ENCODE results near the gene PLEKHH1.
"Not testable (repeated sequence)": the region's sequence is repeated elsewhere in the genome, so short reads cannot be mapped to it uniquely, and the experiment has no call there.

The PLEKHH1 gene

GRCh38 chr14:67583711-67584644, 50.9 kb downstream of the PLEKHH1 start:
- DNase-seq (ENCODE audit: low spot score): peak; percentile 54

- no peak for DNase-seq (ENCODE audit: low spot score)
Measured at GRCh38 chr14:67584978-67585377, 51.9 kb downstream of the PLEKHH1 start.

- no peak for DNase-seq (ENCODE audit: low spot score)
Measured at GRCh38 chr14:67586369-67586768, 53.3 kb downstream of the PLEKHH1 start.

- no peak for DNase-seq (ENCODE audit: low spot score)
Measured at GRCh38 chr14:67589204-67589770, 56.2 kb downstream of the PLEKHH1 start.

GRCh38 chr14:67593650-67594049, 60.6 kb downstream of the PLEKHH1 start:
- DNase-seq (ENCODE audit: low spot score): peak; percentile 67

- no peak for DNase-seq (ENCODE audit: low spot score)
Measured at GRCh38 chr14:67595392-67595791, 62.3 kb downstream of the PLEKHH1 start.

- peak; percentile 90 for DNase-seq (ENCODE audit: low spot score)
Measured at GRCh38 chr14:67599698-67600561, 66.8 kb downstream of the PLEKHH1 start, which contains the start of gene PIGH. TSS of gene PIGH (minus strand) at chr14:67600268. CDS start at chr14:67600203, 65 bp downstream.

- DNase-seq (ENCODE audit: low spot score): not testable (repeated sequence)
Measured at GRCh38 chr14:67600562-67600974, 67.5 kb downstream of the PLEKHH1 start.

- DNase-seq (ENCODE audit: low spot score): no peak
Measured at GRCh38 chr14:67602076-67602475, 69.0 kb downstream of the PLEKHH1 start.

- DNase-seq (ENCODE audit: low spot score): no peak
Measured at GRCh38 chr14:67602995-67603545, 70.0 kb downstream of the PLEKHH1 start.

- no peak for DNase-seq (ENCODE audit: low spot score)
Measured at GRCh38 chr14:67607646-67608045, 74.6 kb downstream of the PLEKHH1 start.

- DNase-seq (ENCODE audit: low spot score): no peak
Measured at GRCh38 chr14:67609642-67610310, 76.7 kb downstream of the PLEKHH1 start.

GRCh38 chr14:67610491-67610890, 77.4 kb downstream of the PLEKHH1 start:
- DNase-seq (ENCODE audit: low spot score): no peak

GRCh38 chr14:67618617-67619063, 85.5 kb downstream of the PLEKHH1 start:
- peak; percentile 81 for DNase-seq (ENCODE audit: low spot score)

- peak; percentile 99 for DNase-seq (ENCODE audit: low spot score)
Measured at GRCh38 chr14:67619446-67620216, 86.5 kb downstream of the PLEKHH1 start, which contains the start of gene ARG2. TSS of gene ARG2 (plus strand) at chr14:67619920. CDS start at chr14:67619978, 58 bp downstream.

- peak; percentile 11 for DNase-seq (ENCODE audit: low spot score)
Measured at GRCh38 chr14:67620217-67620785, 87.2 kb downstream of the PLEKHH1 start.

GRCh38 chr14:67622675-67623074, 89.6 kb downstream of the PLEKHH1 start:
- DNase-seq (ENCODE audit: low spot score): peak; percentile 78

- peak; percentile 43 for DNase-seq (ENCODE audit: low spot score)
Measured at GRCh38 chr14:67623114-67623513, 90.0 kb downstream of the PLEKHH1 start.

- not testable (repeated sequence) for DNase-seq (ENCODE audit: low spot score)
Measured at GRCh38 chr14:67626131-67626530, 93.0 kb downstream of the PLEKHH1 start.

GRCh38 chr14:67627519-67627918, 94.4 kb downstream of the PLEKHH1 start:
- no peak for DNase-seq (ENCODE audit: low spot score)
